GM15510 (cell line): Measurements from ENCODE around the gene TPP1.

Experiments used
- POLR2A ChIP-seq: IDR thresholded peaks from 3 replicates; pipeline ENCODE4 v1.6.1; 2011; ENCODE audit warnings: borderline replicate concordance; ENCODE audit not compliant: insufficient read length; ENCODE audit errors: extremely low read depth

The TPP1 gene

GRCh38 chr11:6613496-6613895, 5.7 kb downstream of the TPP1 start:
- TF ChIP-seq POLR2A = no peak

GRCh38 chr11:6612213-6613041, 6.8 kb downstream of the TPP1 start, which contains the start of gene TAF10:
Gene TAF10 (minus strand): TSS chr11:6612216. CDS start chr11:6612189, 27 bp downstream.
- TF ChIP-seq POLR2A = peak; percentile 90

GRCh38 chr11:6611963-6612212, 7.3 kb downstream of the TPP1 start:
- TF ChIP-seq POLR2A = no peak

GRCh38 chr11:6611092-6611962, 7.9 kb downstream of the TPP1 start:
- TF ChIP-seq POLR2A = no peak

GRCh38 chr11:6610591-6610990, 8.6 kb downstream of the TPP1 start:
- TF ChIP-seq POLR2A = no peak

GRCh38 chr11:6609502-6610015, 9.7 kb downstream of the TPP1 start:
- TF ChIP-seq POLR2A = no peak

- TF ChIP-seq POLR2A = no peak
Measured at GRCh38 chr11:6608726-6609501, 10.3 kb downstream of the TPP1 start.

- TF ChIP-seq POLR2A = no peak
Measured at GRCh38 chr11:6608011-6608410, 11.2 kb downstream of the TPP1 start.

- TF ChIP-seq POLR2A = no peak
Measured at GRCh38 chr11:6607190-6607795, 11.9 kb downstream of the TPP1 start.

GRCh38 chr11:6606471-6607189, 12.6 kb downstream of the TPP1 start:
- TF ChIP-seq POLR2A = peak; percentile 39

GRCh38 chr11:6604790-6605189, 14.4 kb downstream of the TPP1 start:
- TF ChIP-seq POLR2A = no peak

- no peak for TF ChIP-seq POLR2A
Measured at GRCh38 chr11:6604081-6604626, 15.1 kb downstream of the TPP1 start.

GRCh38 chr11:6603287-6604080, 15.7 kb downstream of the TPP1 start, which contains the start of the genes ILK and RRP8:
Gene ILK (plus strand): TSS chr11:6603774. CDS start chr11:6604272, 498 bp downstream.
Gene RRP8 (minus strand): TSS chr11:6603616. CDS start chr11:6603502, 114 bp downstream.
- peak; percentile 81 for TF ChIP-seq POLR2A
